HL-60 (cell line): Measurements from ENCODE around the gene VSTM2B.

ENCODE experiments used
- CTCF ChIP-seq: IDR thresholded peaks from one replicate; pipeline ENCODE4 v1.5.1; 2011; ENCODE audit warnings: low read length, control low read depth, inconsistent platforms; ENCODE audit not compliant: insufficient read depth
- GABPA ChIP-seq: IDR thresholded peaks from 2 replicates; pipeline ENCODE4 v1.6.1; 2012; ENCODE audit warnings: low read depth
- POLR2AphosphoS5 ChIP-seq: IDR thresholded peaks from 2 replicates; pipeline ENCODE4 v1.6.1; 2012; ENCODE audit warnings: low read depth
- SPI1 ChIP-seq: IDR thresholded peaks from 2 replicates; pipeline ENCODE4 v1.6.1; 2012; ENCODE audit warnings: low read depth, mild to moderate bottlenecking, borderline replicate concordance
- TF ChIP-seq, protein P1 (sequence below): IDR thresholded peaks from 2 replicates; pipeline ENCODE4 v1.6.1; 2012; ENCODE audit warnings: low read depth; ENCODE audit not compliant: insufficient replicate concordance

DNA sequence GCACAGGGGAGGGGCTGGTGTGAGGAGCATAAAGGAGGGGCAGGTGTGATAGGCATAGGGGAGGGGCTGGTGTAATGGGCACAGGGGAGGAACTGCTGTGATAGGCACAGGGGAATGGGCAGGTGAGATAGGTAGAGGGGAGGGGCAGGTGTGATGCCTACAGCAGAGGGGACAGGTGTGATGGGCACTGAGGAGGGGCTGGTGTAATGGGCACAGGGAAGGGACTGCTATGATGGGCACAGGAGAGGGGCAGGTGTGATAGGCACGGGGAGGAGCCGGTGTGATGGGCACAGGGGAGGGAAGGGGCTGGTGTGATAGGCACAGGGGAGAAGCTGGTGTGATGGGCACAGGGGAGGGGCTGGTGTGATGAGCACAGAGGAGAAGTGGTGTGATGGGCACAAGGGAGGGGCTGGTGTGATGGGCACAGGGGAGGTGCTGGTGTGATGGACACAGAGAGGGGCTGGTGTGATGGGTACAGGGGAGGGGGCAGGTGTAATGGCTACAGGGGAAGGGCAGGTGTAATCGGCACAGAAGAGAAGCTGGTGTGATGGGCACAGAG, 40.8 kb downstream of the VSTM2B start:
- TF ChIP-seq CTCF: no peak
- TF ChIP-seq POLR2AphosphoS5: no peak
- TF ChIP-seq, protein P1, sequence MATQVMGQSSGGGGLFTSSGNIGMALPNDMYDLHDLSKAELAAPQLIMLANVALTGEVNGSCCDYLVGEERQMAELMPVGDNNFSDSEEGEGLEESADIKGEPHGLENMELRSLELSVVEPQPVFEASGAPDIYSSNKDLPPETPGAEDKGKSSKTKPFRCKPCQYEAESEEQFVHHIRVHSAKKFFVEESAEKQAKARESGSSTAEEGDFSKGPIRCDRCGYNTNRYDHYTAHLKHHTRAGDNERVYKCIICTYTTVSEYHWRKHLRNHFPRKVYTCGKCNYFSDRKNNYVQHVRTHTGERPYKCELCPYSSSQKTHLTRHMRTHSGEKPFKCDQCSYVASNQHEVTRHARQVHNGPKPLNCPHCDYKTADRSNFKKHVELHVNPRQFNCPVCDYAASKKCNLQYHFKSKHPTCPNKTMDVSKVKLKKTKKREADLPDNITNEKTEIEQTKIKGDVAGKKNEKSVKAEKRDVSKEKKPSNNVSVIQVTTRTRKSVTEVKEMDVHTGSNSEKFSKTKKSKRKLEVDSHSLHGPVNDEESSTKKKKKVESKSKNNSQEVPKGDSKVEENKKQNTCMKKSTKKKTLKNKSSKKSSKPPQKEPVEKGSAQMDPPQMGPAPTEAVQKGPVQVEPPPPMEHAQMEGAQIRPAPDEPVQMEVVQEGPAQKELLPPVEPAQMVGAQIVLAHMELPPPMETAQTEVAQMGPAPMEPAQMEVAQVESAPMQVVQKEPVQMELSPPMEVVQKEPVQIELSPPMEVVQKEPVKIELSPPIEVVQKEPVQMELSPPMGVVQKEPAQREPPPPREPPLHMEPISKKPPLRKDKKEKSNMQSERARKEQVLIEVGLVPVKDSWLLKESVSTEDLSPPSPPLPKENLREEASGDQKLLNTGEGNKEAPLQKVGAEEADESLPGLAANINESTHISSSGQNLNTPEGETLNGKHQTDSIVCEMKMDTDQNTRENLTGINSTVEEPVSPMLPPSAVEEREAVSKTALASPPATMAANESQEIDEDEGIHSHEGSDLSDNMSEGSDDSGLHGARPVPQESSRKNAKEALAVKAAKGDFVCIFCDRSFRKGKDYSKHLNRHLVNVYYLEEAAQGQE: no peak
- TF ChIP-seq GABPA: no peak
- TF ChIP-seq SPI1: no peak
